Rectal smooth muscle tissue (tissue), 1 donor: ENCODE measurements around the gene SMG6.
"Not testable (repeated sequence)": the region's sequence is repeated elsewhere in the genome, so short reads cannot be mapped to it uniquely, and the experiment has no call there.

Source experiments
- H3K27ac ChIP-seq: one replicate; pipeline ENCODE4 v1.7.0; 2013; ENCODE audit warnings: low read depth, low read length, inconsistent platforms
- H3K27me3 ChIP-seq: one replicate; pipeline ENCODE4 v1.7.0; 2013; ENCODE audit warnings: low read length; ENCODE audit not compliant: control insufficient read depth, insufficient read depth
- H3K36me3 ChIP-seq: one replicate; pipeline ENCODE4 v1.7.0; 2013; ENCODE audit warnings: low read length; ENCODE audit not compliant: control insufficient read depth, insufficient read depth
- H3K4me1 ChIP-seq: one replicate; pipeline ENCODE4 v1.7.0; 2013; ENCODE audit warnings: low read length; ENCODE audit not compliant: control insufficient read depth, insufficient read depth
- H3K4me3 ChIP-seq: one replicate; pipeline ENCODE4 v1.7.0; 2013; ENCODE audit warnings: low read length
- H3K9ac ChIP-seq: one replicate; pipeline ENCODE4 v1.7.0; 2013; ENCODE audit warnings: low read length

SMG6 gene

DNA sequence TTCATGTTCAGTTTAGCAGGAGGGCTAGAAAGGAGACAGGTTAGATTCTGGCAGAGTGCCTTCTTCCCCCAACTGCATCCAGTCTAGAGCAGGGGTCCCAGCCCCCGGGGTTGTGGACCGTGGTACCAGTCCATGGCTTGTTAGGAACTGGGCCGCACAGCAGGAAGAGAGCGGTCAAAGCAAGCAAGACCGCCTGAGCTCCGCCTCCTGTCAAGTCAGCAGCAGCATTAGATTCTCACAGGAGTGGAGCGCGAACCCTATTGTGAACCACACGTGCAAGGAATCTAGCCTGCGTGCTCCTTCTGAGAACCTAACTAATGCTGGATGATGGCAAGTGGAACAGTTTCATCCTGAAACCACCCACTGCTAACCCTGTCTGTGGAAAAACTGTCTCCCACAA, 153.7 kb downstream of the SMG6 start:
- Histone ChIP-seq H3K27ac (no peak overlapping the region), H3K36me3 (peaks cover 7% of the 10 kb centered on the region), H3K4me3 (no peak overlapping the region), H3K9ac (no peak overlapping the region), H3K27me3 (no peaks in the 10 kb centered on the region), H3K4me1 (no peaks in the 10 kb centered on the region)

DNA sequence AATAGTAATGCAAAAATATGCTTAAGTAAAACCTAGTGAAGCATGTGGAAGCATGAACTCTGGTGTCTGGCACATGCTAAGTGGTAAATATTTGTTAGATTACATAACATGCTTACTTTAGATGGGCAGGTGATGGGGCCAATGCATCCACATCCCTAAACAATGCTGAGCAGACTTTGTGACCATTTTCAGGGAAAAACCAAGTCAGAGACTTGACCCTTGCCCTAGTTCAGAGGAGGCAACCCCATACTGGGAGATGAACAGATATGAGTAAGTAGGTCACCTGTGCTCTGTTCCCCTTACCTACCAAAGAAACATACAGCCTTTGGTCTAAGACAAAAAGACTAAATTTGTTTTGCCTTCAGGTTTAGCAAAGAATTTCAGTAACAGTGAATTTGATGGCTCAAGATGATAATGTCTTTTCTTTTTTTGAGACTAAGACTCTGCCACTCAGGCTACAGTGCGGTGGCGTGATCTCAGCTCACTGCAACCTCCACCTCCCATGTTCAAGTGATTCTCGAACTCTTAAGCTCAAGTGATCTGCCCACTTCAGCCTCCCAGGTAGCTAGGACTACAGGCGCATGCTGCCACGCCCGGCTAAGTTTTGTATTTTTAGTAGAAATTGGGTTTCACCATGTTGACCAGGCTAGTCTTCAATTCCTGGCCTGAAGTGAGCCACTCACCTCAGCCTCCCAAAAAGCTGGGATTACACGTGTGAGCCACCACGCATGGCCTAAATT, 157.3 kb downstream of the SMG6 start:
- H3K4me3 ChIP-seq, result no peak overlapping the region
- H3K4me1 ChIP-seq, result no peaks in the 10 kb centered on the region
- H3K27me3 ChIP-seq, result no peaks in the 10 kb centered on the region
- H3K9ac ChIP-seq, result no peak overlapping the region
- H3K36me3 ChIP-seq, result peaks cover 4% of the 10 kb centered on the region
- H3K27ac ChIP-seq, result no peak overlapping the region

GRCh38 chr17:2144701-2145100, 158.9 kb downstream of the SMG6 start:
- Histone ChIP-seq H3K36me3 (no peaks in the 10 kb centered on the region), H3K4me3 (no peak overlapping the region), H3K9ac (no peak overlapping the region), H3K4me1 (no peaks in the 10 kb centered on the region), H3K27me3 (no peaks in the 10 kb centered on the region), H3K27ac (no peak overlapping the region)

DNA sequence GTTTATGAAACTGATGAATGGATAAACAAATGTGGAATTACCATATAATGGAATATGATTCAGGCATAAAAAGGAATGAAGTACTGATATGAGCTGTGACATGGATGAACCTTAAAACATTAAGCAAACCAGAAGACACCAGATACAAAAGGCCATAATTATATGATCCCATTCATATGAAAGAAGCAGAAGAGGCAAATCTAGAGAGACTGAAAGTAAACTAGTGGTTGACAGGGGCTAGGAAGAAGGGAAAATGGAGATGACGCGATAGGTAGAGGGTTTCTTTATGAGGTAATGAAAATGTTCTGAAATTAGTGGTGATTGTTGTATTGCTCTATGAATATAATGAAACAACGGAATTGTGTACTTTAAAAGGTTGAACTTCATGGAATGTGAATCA, 160.3 kb downstream of the SMG6 start:
- H3K27me3 ChIP-seq, result no peaks in the 10 kb centered on the region
- H3K27ac ChIP-seq, result no peak overlapping the region
- H3K4me3 ChIP-seq, result no peak overlapping the region
- no peak overlapping the region for H3K9ac ChIP-seq
- H3K36me3 ChIP-seq, result no peaks in the 10 kb centered on the region
- peaks cover 6% of the 10 kb centered on the region for H3K4me1 ChIP-seq

- H3K4me1 ChIP-seq, H3K27ac ChIP-seq, H3K36me3 ChIP-seq, H3K9ac ChIP-seq, H3K4me3 ChIP-seq, H3K27me3 ChIP-seq: not testable (repeated sequence)
These were observed 160.9 kb downstream of the SMG6 start for GRCh38 chr17:2142682-2143081.

DNA sequence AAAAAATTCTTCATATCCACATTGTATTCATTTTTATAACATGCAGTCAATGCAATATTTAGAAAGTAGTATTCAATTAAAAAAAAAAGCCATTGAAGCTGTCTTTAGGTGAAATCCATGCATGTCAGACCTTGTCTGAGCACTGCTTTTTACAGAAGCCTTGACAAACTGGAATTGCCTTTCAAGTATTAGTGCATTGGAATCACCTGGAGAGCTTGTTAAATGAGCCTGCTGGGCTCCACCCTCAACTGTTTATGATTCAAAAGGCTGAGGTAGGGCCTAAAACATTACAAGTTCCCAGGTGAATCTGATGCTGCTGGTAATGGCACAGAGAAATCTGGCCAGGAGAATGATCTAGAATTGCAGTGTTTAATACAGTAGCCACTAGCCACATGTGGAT, 162.9 kb downstream of the SMG6 start:
- Histone ChIP-seq H3K27ac (no peak overlapping the region), H3K36me3 (no peaks in the 10 kb centered on the region), H3K4me3 (no peak overlapping the region), H3K4me1 (peaks cover 7% of the 10 kb centered on the region), H3K9ac (no peak overlapping the region), H3K27me3 (no peaks in the 10 kb centered on the region)

- Histone ChIP-seq H3K27me3 (no peaks in the 10 kb centered on the region), H3K27ac (no peak overlapping the region), H3K36me3 (no peaks in the 10 kb centered on the region), H3K4me3 (no peak overlapping the region), H3K9ac (no peak overlapping the region), H3K4me1 (peaks cover 7% of the 10 kb centered on the region)
These were observed 164.8 kb downstream of the SMG6 start for GRCh38 chr17:2138761-2139160.

DNA sequence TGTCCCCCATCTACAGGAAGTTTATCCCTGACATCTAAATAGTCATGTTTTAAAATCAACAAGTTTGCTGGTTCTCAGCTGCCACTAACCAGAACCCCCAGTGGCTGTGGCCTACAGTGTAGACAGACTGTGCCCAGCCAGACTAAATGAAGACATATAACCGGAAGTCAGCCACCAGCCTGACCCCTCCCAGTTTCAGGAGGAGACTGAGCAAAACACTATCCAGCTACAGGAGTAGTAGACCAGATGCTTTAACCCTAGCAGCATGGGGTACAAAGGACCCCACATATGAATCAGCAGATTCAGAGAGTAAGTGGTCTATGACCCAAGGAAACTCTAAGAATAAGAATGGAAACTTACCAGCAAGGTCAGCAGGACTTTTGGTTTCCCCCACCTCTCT, 165.3 kb downstream of the SMG6 start:
- Histone ChIP-seq H3K9ac (no peak overlapping the region), H3K27ac (no peak overlapping the region)

GRCh38 chr17:2137342-2138098, 166.1 kb downstream of the SMG6 start:
- H3K27me3 ChIP-seq, result no peaks in the 10 kb centered on the region
- H3K9ac ChIP-seq, result no peak overlapping the region
- H3K27ac ChIP-seq, result no peak overlapping the region
- H3K4me1 ChIP-seq, result peaks cover 7% of the 10 kb centered on the region
- H3K36me3 ChIP-seq, result no peaks in the 10 kb centered on the region
- H3K4me3 ChIP-seq, result no peak overlapping the region

More for the DNA sequence above, 165.3 kb downstream of the SMG6 start:
- no peaks in the 10 kb centered on the region for H3K27me3 ChIP-seq
- peaks cover 7% of the 10 kb centered on the region for H3K4me1 ChIP-seq
- H3K36me3 ChIP-seq, result no peaks in the 10 kb centered on the region
- H3K4me3 ChIP-seq, result no peak overlapping the region

DNA sequence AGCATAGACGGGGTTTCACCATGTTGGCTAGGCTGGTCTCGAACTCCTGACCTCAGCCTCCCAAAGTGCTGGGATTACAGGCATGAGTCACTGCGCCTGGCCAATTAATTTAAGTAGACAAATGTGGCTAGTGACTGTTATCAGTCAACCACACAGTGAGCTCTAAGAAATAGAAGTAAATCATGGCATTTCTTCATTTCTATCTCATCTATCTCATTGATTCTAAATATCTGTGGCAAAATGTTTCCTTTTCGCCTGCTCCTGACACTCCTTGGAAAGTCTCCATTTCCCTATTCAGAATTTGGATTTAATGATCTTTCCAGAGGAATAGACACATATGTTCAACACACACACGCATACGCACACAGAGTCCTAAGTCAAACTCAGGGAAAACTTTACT, 167.3 kb downstream of the SMG6 start:
- H3K27ac ChIP-seq, result no peak overlapping the region
- H3K9ac ChIP-seq, result no peak overlapping the region

DNA sequence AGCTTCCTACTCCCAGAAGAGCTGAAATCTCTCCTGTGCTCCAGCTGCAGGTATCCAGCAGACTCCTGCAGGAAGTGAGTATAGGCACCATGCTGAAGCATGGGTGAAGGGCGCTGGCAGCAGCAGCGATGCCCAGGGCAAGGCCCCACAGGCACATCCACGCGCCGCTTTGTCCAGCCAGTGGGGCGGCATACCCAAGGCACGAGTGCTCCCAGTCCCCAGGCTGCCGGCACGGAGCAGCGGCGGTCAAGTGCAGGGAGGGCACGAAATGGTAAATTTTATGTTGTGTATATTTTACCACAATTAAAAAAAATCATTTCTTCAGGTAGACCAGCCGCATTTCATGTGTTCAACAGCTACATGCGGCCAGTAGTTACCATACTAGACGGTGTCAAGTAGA, 175.6 kb downstream of the SMG6 start:
- Histone ChIP-seq H3K4me1 (peaks cover 4% of the 10 kb centered on the region), H3K9ac (no peak overlapping the region)

More for the DNA sequence above, 167.3 kb downstream of the SMG6 start:
- Histone ChIP-seq H3K4me3 (no peak overlapping the region), H3K36me3 (no peaks in the 10 kb centered on the region), H3K27me3 (no peaks in the 10 kb centered on the region), H3K4me1 (peaks cover 7% of the 10 kb centered on the region)

DNA sequence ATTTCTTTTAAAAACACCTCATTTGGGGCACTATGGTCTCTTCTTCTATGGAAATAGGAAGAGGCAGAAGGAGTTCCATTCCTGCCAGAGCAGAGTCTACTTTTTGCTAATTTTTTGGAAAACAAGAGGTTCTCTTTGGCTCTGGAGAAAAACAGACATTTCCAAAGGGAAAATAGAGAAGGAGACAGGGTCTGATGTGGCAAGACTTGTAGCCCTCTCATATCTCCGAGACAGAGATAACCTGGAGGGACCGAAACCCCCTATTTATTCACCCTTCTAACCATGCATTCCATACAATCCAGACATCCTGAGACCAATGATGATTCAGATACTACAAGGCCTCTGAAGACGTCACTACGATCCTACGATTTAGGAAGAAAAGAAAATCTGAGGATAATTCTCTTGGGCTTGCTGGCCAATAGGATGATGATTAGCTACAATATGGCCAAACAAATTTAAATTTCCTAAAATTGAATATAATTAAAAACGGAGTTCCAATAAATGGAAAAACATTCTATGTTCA, 178.5 kb downstream of the SMG6 start:
- H3K36me3 ChIP-seq, result no peaks in the 10 kb centered on the region
- no peak overlapping the region for H3K9ac ChIP-seq
- no peak overlapping the region for H3K4me3 ChIP-seq
- no peak overlapping the region for H3K27ac ChIP-seq
- peaks cover 9% of the 10 kb centered on the region for H3K4me1 ChIP-seq
- no peaks in the 10 kb centered on the region for H3K27me3 ChIP-seq

More for the DNA sequence above, 175.6 kb downstream of the SMG6 start:
- Histone ChIP-seq H3K27me3 (no peaks in the 10 kb centered on the region), H3K4me3 (no peak overlapping the region), H3K36me3 (no peaks in the 10 kb centered on the region), H3K27ac (no peak overlapping the region)
